ENCODE results near the gene CHMP2A.
A peak's percentile ranks its signal among the peaks of the same experiment; 100 is the strongest.

CHMP2A gene

DNA sequence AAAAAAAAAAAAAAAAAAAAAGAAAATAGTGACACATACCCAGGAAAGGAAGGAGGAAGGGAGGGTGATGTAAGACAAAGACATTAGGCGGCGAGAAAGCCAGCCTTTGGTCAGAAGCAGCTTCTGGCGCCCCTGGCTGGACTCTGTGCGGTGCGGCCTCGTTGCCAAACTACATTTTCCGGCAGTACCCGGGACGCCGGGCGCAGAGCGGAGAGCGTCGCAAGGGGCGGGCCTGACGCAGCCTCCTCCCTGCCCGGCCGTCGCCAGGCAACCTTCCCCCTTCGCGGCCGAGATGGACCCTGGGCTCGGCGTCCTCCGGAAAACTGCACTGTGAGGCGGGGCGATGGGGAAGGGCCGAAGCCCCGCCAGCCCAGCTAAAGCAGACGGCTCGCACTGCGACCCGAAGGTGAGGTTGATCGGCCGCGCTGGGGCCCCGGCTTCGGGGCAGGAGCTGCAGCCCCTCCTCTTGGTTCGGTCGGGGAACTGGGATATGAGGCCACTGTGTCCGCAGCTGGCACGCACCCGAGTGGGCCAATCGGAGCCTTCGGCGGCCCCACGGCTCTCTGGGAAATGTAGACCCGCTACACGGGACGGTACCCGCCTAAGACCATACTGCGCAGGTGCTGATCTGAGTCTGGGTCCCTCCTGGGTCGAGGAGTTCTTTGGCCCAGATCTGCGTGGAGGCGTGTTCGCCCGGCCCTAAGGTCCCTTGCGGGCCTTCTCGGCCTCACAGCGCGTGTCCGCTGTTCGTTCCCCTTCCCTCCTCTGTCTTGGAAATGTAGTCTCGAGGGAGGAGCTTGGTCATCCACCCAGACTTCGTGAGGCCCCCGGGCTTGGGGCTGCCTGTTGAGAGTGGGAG is 20.5 kb upstream of the CHMP2A start:
- peak overlapping the region; percentile 55 for H4K91ac ChIP-seq (ENCODE audit: low read length)
- WGBS: 1% methylated on average over 66 of the region's 66 CpGs
- H2BK5ac ChIP-seq (ENCODE audit: low read depth, low read length, poor library complexity, severe bottlenecking): peak overlapping the region; percentile 58
- peak overlapping the region; percentile 97 for H4K8ac ChIP-seq (ENCODE audit: low read length)
- H3K4ac ChIP-seq (ENCODE audit: low read depth in 1 of 2, low read length in 2 of 2): peak overlapping the region in 1 of 2 experiments; percentile 90
- peak overlapping the region; percentile 99 for H3K9ac ChIP-seq (ENCODE audit: low read length)
- H2AK5ac ChIP-seq (ENCODE audit: low read length, severe bottlenecking): no peak overlapping the region
- H2BK12ac ChIP-seq (ENCODE audit: low read length in 2 of 2): peak overlapping the region in 1 of 2 experiments; percentile 43
- peaks cover 12% of the 10 kb centered on the region for H3K4me1 ChIP-seq (ENCODE audit: control insufficient read depth, insufficient read depth, low read depth, low read length)
- peak overlapping the region; percentile 74 for H2AFZ ChIP-seq (ENCODE audit: low read depth, low read length)
- H2BK15ac ChIP-seq (ENCODE audit: low read depth, poor library complexity, severe bottlenecking): peak overlapping the region; percentile 75
- H3K36me3 ChIP-seq (ENCODE audit: control insufficient read depth in 1 of 2, insufficient read depth in 2 of 2, low read depth in 1 of 2, low read length in 2 of 2): peaks cover 16 to 26% of the 10 kb centered on the region in 2 experiments
- H3K23ac ChIP-seq (ENCODE audit: low read length in 2 of 2): peak overlapping the region in 1 of 2 experiments; percentile 34
- peak overlapping the region; percentile 75 to 86 for H3K4me3 ChIP-seq (ENCODE audit: insufficient read depth in 1 of 2, low read depth in 1 of 2, low read length in 2 of 2)
- peaks cover 22% of the 10 kb centered on the region for H3K79me1 ChIP-seq (replicated peaks; ENCODE audit: low read length, poor library complexity, severe bottlenecking)
- peak overlapping the region; percentile 83 for H2BK120ac ChIP-seq (ENCODE audit: low read depth, low read length)
- no peaks in the 10 kb centered on the region for H3K27me3 ChIP-seq (ENCODE audit: control insufficient read depth in 1 of 2, insufficient read depth in 1 of 2, low read length in 2 of 2)
- H3K27ac ChIP-seq (ENCODE audit: low read length, poor library complexity, severe bottlenecking): peak overlapping the region; percentile 92
- DNase-seq: peak; percentile 97
- peak overlapping the region; percentile 94 to 97 for H3K18ac ChIP-seq (ENCODE audit: low read depth in 1 of 2, low read length in 2 of 2)
- H3K9me3 ChIP-seq (ENCODE audit: control insufficient read depth, low read length): no peaks in the 10 kb centered on the region
- H3K4me2 ChIP-seq (ENCODE audit: low read length, poor library complexity, severe bottlenecking): peak overlapping the region; percentile 84
- peak overlapping the region in 1 of 2 experiments; percentile 94 for H3K14ac ChIP-seq (ENCODE audit: low read length in 2 of 2)

DNA sequence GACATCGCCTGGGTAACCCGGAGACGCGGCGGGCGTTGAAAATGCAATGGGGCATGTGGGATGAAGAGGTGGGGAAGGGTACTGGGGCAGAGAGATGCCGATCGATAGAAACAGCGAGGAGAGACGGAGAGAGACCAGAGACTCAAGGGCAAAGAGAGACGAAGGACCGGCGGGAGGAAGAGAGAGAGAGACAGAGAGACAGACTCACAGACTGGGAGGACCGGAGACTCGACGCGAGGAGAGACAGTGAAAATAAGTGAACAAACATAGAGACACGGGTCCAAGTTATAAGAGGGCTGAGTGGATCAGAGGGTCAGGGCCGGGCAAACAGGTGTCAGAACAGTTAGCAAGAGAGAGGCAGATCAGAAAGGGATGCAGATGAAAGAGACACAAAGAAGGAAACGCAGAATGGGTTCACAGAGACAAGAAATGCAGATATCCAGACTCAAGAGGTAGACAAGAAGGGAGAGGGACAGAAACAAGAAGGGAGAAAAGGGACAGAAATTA is 18.8 kb upstream of the CHMP2A start:
- Histone ChIP-seq H4K8ac (ENCODE audit: low read length) (no peak overlapping the region), H3K18ac (ENCODE audit: low read depth in 1 of 2, low read length in 2 of 2) (no peak overlapping the region), H3K4me3 (ENCODE audit: insufficient read depth in 1 of 2, low read depth in 1 of 2, low read length in 2 of 2) (peak overlapping the region; percentile 82 to 91), H2BK5ac (ENCODE audit: low read depth, low read length, poor library complexity, severe bottlenecking) (no peak overlapping the region), H2BK120ac (ENCODE audit: low read depth, low read length) (no peak overlapping the region), H2AFZ (ENCODE audit: low read depth, low read length) (peak overlapping the region; percentile 42), H3K4me2 (ENCODE audit: low read length, poor library complexity, severe bottlenecking) (peak overlapping the region; percentile 80), H4K91ac (ENCODE audit: low read length) (no peak overlapping the region), H3K9ac (ENCODE audit: low read length) (peak overlapping the region; percentile 99), H3K23ac (ENCODE audit: low read length in 2 of 2) (no peak overlapping the region), H3K4ac (ENCODE audit: low read depth in 1 of 2, low read length in 2 of 2) (no peak overlapping the region), H3K79me1 (replicated peaks; ENCODE audit: low read length, poor library complexity, severe bottlenecking) (peaks cover 36% of the 10 kb centered on the region), H2BK12ac (ENCODE audit: low read length in 2 of 2) (no peak overlapping the region), H3K27me3 (ENCODE audit: control insufficient read depth in 1 of 2, insufficient read depth in 1 of 2, low read length in 2 of 2) (no peaks in the 10 kb centered on the region), H2AK5ac (ENCODE audit: low read length, severe bottlenecking) (no peak overlapping the region), H3K36me3 (ENCODE audit: control insufficient read depth in 1 of 2, insufficient read depth in 2 of 2, low read depth in 1 of 2, low read length in 2 of 2) (peaks cover 33 to 42% of the 10 kb centered on the region in 2 experiments), H3K14ac (ENCODE audit: low read length in 2 of 2) (no peak overlapping the region), H3K27ac (ENCODE audit: low read length, poor library complexity, severe bottlenecking) (peak overlapping the region; percentile 97), H3K9me3 (ENCODE audit: control insufficient read depth, low read length) (no peaks in the 10 kb centered on the region), H3K4me1 (ENCODE audit: control insufficient read depth, insufficient read depth, low read depth, low read length) (peaks cover 14% of the 10 kb centered on the region), H2BK15ac (ENCODE audit: low read depth, poor library complexity, severe bottlenecking) (no peak overlapping the region)
- DNase-seq: no peak
- WGBS: 3% methylated on average over 20 of the region's 20 CpGs

DNA sequence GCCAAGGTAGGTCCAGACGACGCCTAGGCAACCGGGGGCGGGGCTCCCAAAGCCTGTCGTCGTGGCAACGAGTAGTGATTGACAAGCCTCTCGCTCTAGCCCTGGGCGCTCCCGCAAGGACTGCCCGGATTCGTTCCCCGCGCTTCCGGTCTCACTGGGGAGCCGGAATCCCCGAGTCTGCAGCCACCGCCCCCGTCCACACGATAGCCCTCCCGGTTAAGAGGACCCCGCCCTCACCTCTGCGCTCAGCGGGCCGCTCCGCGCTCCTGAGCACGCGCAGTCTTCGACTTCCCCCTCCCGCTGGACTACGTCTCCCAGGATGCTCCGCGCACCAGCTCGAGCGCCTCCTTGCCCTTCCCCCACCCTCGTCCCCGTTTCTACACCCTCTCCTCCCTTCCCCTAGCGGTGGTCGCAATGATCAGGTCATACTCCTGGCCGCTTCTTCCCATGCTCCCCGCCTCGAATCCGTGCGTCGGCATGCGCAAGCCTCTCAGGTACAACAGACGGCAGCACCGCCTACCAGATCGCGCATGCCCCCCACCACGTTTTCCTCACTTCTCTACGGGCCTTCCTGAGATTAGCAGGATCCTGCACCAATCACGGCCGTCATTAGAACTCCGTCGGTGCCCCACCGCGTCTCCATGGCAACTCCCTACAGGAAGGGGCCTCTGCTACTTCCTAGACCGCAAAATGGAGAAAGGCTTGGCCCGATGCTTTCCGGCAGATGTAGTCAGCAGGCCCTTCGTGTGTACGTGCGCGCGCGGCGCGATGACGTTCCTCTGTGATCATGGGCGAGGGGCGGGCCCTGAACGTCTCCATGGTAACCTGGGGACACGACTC is 18.1 kb upstream of the CHMP2A start, which contains the start of gene MZF1:
Gene MZF1, minus strand, starts transcription at position 518 of the 840 bp plus-strand sequence. CDS start 1,946 bp downstream, outside the sequence.
- H3K9ac ChIP-seq (ENCODE audit: low read length): peak within 1 kb of the TSS; percentile 99
- peak within 1 kb of the TSS; percentile 38 to 85 for H2BK12ac ChIP-seq (ENCODE audit: low read length in 2 of 2)
- H3K4me3 ChIP-seq (ENCODE audit: insufficient read depth in 1 of 2, low read depth in 1 of 2, low read length in 2 of 2): peak within 1 kb of the TSS; percentile 82 to 91
- peak within 1 kb of the TSS; percentile 98 for H4K8ac ChIP-seq (ENCODE audit: low read length)
- peak within 1 kb of the TSS; percentile 96 for H3K18ac ChIP-seq (ENCODE audit: low read depth in 1 of 2, low read length in 2 of 2)
- H3K36me3 ChIP-seq (ENCODE audit: control insufficient read depth in 1 of 2, insufficient read depth in 2 of 2, low read depth in 1 of 2, low read length in 2 of 2): peaks cover 32 to 42% of the 10 kb centered on the region in 2 experiments
- peak within 1 kb of the TSS; percentile 100 for H4K91ac ChIP-seq (ENCODE audit: low read length)
- peak within 1 kb of the TSS; percentile 73 to 90 for H3K4ac ChIP-seq (ENCODE audit: low read depth in 1 of 2, low read length in 2 of 2)
- under 1% methylated on average over 73 of the region's 75 CpGs for WGBS
- peak within 1 kb of the TSS; percentile 42 for H2AFZ ChIP-seq (ENCODE audit: low read depth, low read length)
- no peaks in the 10 kb centered on the region for H3K27me3 ChIP-seq (ENCODE audit: control insufficient read depth in 1 of 2, insufficient read depth in 1 of 2, low read length in 2 of 2)
- peak within 1 kb of the TSS; percentile 66 for H2BK120ac ChIP-seq (ENCODE audit: low read depth, low read length)
- peak within 1 kb of the TSS; percentile 96 for H2BK15ac ChIP-seq (ENCODE audit: low read depth, poor library complexity, severe bottlenecking)
- peak within 1 kb of the TSS; percentile 97 for H3K27ac ChIP-seq (ENCODE audit: low read length, poor library complexity, severe bottlenecking)
- H3K4me2 ChIP-seq (ENCODE audit: low read length, poor library complexity, severe bottlenecking): peak within 1 kb of the TSS; percentile 80
- peaks cover 8% of the 10 kb centered on the region for H3K4me1 ChIP-seq (ENCODE audit: control insufficient read depth, insufficient read depth, low read depth, low read length)
- H3K14ac ChIP-seq (ENCODE audit: low read length in 2 of 2): peak within 1 kb of the TSS in 1 of 2 experiments; percentile 90
- peak; percentile 100 for DNase-seq
- peak within 1 kb of the TSS; percentile 79 for H2BK5ac ChIP-seq (ENCODE audit: low read depth, low read length, poor library complexity, severe bottlenecking)
- peaks cover 33% of the 10 kb centered on the region for H3K79me1 ChIP-seq (replicated peaks; ENCODE audit: low read length, poor library complexity, severe bottlenecking)
- H3K23ac ChIP-seq (ENCODE audit: low read length in 2 of 2): peak within 1 kb of the TSS in 1 of 2 experiments; percentile 75
- H3K9me3 ChIP-seq (ENCODE audit: control insufficient read depth, low read length): no peaks in the 10 kb centered on the region
- no peak within 1 kb of the TSS for H2AK5ac ChIP-seq (ENCODE audit: low read length, severe bottlenecking)

All from mesenchymal stem cell (in vitro differentiated cells and primary cell).